HG03457 (cell line): Measurements from ENCODE around the gene TSPAN18.

ENCODE experiments used
- ATAC-seq: cut with Tn5 transposase; IDR thresholded peaks from one replicate; pipeline ENCODE4 v1.9.1; 2021; ENCODE audit warnings: moderate number of reproducible peaks; ENCODE audit not compliant: unreplicated experiment

The TSPAN18 gene

DNA sequence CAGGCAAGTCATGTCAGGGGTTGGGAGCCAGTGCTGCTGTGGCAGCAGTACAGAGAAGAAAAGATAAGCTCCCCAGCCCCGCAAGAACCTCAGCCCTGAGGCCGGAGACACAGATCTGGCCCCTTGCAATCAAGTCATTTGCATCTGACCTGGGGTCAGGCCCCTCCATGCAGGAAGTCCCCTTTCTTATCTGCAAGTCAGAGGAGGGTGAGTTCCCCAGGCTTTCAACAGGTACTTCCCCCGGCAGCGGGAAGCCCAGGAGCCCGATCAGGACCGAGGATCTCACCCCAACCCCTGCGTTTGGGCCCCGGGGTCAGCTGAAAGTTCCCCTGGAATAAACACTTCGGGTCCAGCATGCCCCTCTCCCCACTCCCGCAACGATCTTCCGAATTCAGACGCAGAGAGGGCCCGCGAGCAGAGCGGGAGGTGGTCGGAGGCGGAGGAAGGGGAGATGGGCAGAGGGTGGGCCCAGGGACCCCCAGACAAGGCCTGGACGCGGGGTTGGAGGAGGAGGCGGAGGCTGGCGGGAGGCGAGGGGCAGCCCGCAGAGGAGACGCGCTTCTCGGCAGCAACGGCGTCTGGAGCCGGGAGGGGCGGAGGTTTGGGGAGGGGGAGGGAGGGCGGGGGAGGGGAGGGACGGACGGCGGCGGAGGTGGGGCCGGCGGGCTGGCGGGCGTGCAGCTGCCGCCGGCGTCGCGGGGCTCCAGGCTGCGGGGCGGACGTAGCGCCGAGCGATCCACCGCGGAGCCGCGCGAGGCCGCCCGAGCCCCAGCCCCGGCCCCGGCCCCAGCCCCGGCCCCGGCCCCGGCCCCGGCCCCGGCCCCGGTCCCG is at the start of gene TSPAN18:
Gene TSPAN18 (plus strand): TSS at position 680 of the 831 bp plus-strand sequence. CDS start 179,455 bp downstream, outside the sequence.
- peak; percentile 73 for ATAC-seq

GRCh38 chr11:44680982-44681597 is 45.7 kb upstream of the TSPAN18 start:
- no peak for ATAC-seq

DNA sequence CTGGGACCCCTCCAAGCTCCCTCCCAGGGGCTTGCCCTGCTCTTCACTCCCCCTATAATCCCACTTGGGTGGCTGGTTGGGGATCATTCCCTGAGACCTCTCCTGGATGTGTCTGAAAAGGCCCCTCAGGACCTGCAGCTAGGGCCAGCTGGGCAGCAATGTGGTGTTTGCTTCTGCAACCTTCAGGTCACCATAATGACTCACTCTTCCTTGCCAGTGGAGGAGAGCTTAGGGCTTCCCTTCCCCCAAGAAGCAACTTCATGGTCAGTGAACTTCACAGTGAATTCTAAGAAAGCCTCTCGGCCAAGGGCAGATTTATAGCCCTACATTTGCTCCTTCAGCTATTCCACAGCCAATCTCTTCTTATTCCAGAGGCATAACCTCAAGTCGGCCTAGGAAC is 45.1 kb upstream of the TSPAN18 start:
- no peak for ATAC-seq

GRCh38 chr11:44684859-44685281 is 41.9 kb upstream of the TSPAN18 start:
- no peak for ATAC-seq

DNA sequence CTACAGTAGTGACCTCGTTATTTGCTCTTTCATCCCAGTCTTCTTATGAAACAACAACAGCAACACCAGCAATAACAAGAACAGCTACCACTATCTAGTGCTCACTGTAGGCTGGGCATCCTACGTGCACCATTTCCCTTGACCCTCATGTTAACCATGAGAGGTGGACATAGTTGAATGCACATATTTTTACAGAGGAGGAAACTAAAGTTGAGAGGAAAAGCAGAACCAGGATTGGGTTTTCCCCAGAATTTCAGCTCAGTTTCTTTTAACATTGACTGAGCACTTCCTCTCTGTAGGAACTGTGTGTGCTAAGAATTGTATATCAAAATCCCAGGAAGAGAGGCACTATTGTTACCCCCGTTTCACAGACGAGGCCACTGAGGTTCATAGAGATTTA is 39.4 kb upstream of the TSPAN18 start:
- ATAC-seq: no peak

GRCh38 chr11:44689265-44689664 is 37.5 kb upstream of the TSPAN18 start:
- ATAC-seq: no peak

GRCh38 chr11:44690651-44691050 is 36.1 kb upstream of the TSPAN18 start:
- no peak for ATAC-seq

DNA sequence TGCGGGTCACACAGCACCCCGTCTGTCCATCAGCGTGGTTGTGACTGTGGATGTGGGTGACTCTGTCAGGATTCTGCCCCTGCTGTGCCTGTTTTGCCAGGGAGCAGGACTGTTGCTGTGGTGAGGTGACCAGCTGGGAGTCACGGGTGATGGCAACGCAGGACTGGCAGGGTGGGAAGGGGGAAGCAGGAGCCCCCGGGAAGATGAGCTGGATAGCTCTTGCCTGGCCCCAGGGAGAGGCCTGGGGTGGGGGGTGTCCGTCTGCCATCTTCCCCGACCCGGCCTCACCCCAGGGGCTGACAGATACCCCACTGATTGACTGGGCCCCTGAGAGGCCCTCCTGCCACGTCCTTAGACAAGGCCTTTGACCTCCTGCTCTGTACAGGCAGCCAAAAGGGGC is 34.3 kb upstream of the TSPAN18 start:
- no peak for ATAC-seq

- no peak for ATAC-seq
Measured at GRCh38 chr11:44693654-44694119, 33.1 kb upstream of the TSPAN18 start.

DNA sequence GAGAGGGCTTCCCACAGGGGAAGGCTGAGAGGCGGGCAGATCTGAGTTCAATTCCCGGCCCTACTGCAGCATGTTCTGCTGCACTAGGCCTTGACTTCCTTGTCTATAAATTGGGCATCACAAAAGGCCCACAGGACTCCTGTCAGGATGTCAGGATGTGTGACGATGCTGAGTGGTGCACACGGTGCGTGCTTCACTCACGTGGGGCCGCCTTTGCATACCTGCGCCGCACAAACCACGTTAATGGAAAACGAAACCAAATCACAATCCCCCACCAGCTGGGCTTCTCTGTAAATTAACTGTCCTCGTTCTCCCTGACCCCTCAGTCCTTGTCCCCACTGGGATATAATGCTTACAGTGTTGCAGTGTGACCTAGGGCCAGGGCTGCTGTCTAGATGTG is 32.3 kb upstream of the TSPAN18 start:
- ATAC-seq: no peak

DNA sequence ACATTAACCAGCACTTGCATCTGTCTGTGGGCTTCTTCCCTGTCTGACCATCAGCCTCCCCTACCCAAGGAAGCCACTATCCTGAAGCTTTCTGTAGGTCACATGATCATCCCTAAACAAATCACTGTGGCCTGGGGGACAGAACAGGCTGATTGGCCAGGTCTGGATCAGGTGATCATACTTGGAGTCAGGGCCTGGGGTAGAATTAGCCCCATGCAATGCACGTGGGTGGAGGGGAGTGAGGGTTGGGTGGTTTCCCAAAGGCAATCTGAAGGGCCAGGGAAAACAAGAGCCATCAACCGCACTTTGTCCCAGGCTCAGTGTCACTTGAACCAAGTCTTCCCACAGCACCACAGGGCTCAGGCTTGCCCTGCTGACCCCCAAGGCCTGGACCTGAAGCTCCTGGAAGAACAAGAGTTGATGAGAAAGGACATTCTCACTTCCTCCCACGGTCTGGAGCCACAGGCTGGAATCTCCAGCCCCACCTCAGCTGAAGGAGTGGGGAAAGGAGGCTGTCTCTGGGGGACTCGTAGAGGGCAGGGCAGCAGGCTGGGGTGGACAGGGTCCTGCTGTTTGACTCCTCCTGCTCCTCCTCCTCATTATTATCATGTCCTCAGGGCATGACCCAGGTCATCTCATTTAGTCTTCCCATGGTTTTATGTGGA is 31.5 kb upstream of the TSPAN18 start:
- ATAC-seq: no peak

DNA sequence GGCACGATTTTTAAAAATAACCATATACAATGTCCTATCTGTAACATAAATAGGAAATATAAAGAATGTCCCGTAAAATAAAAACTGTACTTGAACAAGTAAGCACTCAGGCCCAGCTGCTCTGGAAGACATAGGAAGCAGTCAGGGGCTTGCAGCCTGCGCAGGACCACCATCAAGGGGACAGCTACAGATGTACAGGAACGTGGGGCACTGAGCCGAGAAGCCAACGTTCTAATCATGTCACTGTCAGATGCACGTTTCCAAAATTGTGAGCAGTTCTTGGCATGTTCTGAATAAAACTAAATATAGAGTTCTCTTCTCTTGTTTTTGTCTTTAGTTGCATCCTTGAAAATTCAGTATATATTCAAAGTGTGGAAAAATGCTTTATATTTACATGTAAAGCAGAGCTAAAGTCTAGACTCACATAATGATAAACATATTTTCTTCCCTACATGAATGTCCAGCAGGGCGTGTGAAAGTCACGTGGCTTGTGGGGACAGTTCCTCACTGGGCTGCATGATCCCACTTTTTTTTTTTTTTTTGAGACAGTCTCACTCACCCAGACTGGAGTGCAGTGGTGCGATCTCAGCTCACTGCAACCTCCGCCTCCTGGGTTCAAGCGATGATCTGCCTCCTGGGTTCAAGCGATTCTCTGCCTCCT is 28.4 kb upstream of the TSPAN18 start:
- ATAC-seq: no peak

DNA sequence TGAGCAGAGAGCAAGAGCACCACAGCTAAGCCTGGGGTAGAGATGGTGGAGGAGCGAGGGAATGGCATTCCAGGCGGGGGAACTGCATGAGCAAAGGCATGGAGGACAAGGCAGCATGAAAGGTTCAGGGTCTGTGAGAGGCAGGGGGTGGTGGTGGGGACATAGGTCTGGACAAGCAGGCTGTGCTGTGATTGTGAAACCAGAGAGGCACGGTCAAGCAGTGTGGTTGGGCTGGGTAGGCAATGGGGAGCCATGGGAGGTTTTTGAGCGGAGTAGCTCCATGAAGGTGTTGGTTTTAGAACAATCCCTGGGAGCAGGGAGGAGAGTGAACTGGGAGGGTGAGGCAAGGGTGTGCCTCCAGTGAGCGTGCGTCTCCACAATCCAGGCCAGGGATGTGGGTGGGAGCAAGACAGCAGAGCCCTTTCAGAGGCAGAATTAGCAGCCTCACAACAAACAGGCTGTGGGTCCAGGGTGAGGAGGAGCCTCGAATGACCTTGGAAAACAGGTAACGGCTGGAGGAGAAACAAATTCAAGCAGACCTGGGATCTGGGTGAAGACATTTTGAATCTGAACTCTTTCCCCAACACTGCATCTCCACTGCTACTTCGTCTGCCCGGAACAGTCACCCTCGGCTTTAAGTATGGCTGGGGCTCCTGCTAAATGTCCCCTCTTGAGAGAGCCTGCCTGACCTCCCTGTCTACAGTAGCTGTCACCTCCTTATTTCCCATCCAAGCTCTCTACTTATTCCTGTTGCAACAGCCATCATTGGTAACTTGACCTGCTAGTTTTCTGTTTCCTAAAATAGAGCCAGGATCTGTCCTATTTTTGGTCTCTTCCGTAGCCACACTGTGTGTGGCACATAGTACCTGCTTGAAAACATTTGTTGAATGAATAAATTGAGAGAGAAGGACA is 27.0 kb upstream of the TSPAN18 start:
- ATAC-seq: no peak

GRCh38 chr11:44701276-44701675 is 25.5 kb upstream of the TSPAN18 start:
- ATAC-seq: no peak

DNA sequence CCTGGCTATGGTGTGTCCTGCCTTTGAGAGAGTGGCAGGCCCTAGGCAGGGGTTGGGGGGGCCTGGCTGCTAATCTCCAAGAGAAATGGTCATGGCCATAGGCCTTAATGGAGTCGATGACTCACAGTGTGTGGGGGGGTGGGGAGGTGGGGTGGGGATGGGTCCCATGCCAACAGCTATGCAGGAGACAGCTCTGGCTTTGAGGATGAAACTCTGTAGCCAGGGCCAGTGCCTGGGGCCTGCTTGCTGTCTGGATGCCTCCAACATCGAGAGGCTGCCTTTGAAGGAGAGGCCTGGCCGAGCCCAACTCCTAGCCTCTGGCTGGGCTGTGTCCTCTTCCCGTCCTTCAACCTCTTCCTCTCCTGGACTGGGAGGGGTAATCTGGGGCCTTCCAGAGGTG is 23.9 kb upstream of the TSPAN18 start:
- no peak for ATAC-seq

DNA sequence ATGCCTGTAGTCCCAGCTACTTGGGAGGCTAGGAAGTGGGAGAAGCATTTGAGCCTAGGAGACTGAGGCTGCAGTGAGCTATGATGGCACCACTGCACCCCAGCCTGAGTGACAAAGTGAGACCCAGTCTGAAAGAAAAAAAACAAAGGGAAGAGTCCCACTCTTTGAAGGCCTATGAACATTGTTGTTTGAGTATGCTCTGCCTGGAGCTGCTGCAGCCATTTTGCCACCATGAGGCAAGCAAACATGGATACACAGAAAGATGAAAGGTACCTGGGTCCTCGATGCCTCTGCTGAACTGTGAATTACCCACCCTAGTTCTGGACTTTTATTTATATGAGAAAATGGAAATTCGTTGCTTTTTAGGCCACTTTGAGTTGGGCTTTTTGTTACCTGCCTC is 19.7 kb upstream of the TSPAN18 start:
- ATAC-seq: no peak

- no peak for ATAC-seq
Measured at GRCh38 chr11:44708009-44708408, 18.8 kb upstream of the TSPAN18 start.

DNA sequence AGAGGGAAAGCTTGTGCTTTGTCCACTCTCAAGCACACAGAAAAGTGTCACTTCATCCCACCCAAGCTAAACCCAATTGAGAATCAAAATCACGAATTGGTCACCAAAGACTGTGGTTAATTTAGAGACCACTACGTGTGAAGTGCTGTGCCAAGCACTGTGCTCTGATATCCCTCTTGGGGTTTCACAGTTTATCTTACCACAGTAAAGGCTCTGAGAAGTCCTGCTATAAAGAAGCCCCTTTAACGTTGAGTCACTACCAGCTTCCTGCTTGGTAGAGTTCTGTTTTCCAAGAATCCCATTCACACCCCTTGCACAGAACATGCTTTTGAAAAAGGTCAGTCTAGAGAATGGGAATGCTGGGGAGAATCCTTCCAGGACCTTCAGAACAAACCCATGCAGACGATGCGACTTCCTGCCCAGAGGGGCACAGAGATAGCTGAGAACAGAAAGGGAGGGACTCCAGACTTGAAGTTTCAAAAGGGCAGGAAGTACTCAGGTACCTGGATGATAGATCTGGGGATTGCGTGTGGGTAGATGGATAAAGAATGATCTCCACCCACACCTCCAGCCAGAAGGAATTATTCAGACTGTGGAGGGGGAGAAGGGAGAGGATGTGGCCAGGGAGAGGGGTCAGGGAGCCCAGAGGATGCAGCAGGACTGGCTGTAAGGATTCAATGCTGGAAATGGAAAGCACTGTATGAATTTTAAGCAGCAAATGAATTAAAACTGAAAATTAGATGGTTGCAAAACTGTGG is 18.1 kb upstream of the TSPAN18 start:
- ATAC-seq: no peak

- no peak for ATAC-seq
Measured at GRCh38 chr11:44709281-44709562, 17.5 kb upstream of the TSPAN18 start.

GRCh38 chr11:44709966-44710365 is 16.8 kb upstream of the TSPAN18 start:
- no peak for ATAC-seq
